CD4-positive, alpha-beta T cell (primary cell): ENCODE results near the gene UNC13B. TPM values are rescaled to one million over a fixed set of nuclear protein-coding genes. Genes with fewer than 3 reads are reported as not detected.

Experiments used
- ATAC-seq: fragments of 200-7000 bp; cut with Tn5 transposase; one replicate; pipeline ENCODE4 v1.10.0; 2022; ENCODE audit warnings: mild to moderate bottlenecking; ENCODE audit not compliant: poor library complexity
- CTCF ChIA-PET: fragments of 350-600 bp; sonication (Branson Sonifier 250); formaldehyde crosslinking; loops from one replicate; lab custom pipeline; 2021; ENCODE audit warnings: antibody characterized with exemption, inconsistent platforms; lab: Charles Lee
- POLR2A ChIA-PET: fragments of 350-600 bp; sonication (Branson Sonifier 250); formaldehyde crosslinking; loops from one replicate; lab custom pipeline; 2021; ENCODE audit warnings: antibody characterized with exemption, inconsistent platforms; lab: Charles Lee
- DNase-seq, 14 experiments: peaks; one replicate each; pipeline ENCODE4 v3.0.0-alpha.2; 2013 to 2020; ENCODE audit warnings: mixed read lengths in 2 of 14
- H3K27ac ChIP-seq, 2 donors: one replicate each; pipeline versions ENCODE4 v1.5.1 to v1.7.0; 2013; ENCODE audit warnings: low read length in 2 of 2, low read depth in 1 of 2, mild to moderate bottlenecking in 1 of 2
- H3K27me3 ChIP-seq, 2 experiments: 1 replicate in 1 of 2; 2 replicates in 1 of 2; pipeline versions ENCODE4 v1.6.1 to v1.7.0; 2013; ENCODE audit warnings: low read length in 2 of 2, control low read depth in 1 of 2, mild to moderate bottlenecking in 1 of 2, moderate library complexity in 1 of 2; ENCODE audit not compliant: insufficient read depth in 2 of 2, control insufficient read depth in 1 of 2
- H3K36me3 ChIP-seq: one replicate; pipeline ENCODE4 v1.6.1; 2013; ENCODE audit warnings: low read length, control low read depth; ENCODE audit not compliant: insufficient read depth
- H3K4me1 ChIP-seq: one replicate; pipeline ENCODE4 v1.6.1; 2013; ENCODE audit warnings: low read length, control low read depth; ENCODE audit not compliant: insufficient read depth
- H3K4me3 ChIP-seq: one replicate; pipeline ENCODE4 v1.5.1; 2013; ENCODE audit warnings: mild to moderate bottlenecking, low read length, moderate library complexity
- H3K9me3 ChIP-seq, 2 experiments: 1 replicate in 1 of 2; 2 replicates in 1 of 2; pipeline versions ENCODE4 v1.6.1 to v1.7.0; 2013; ENCODE audit warnings: low read length in 2 of 2, mild to moderate bottlenecking in 2 of 2, control low read depth in 1 of 2, moderate library complexity in 1 of 2; ENCODE audit not compliant: control insufficient read depth in 1 of 2, insufficient read depth in 1 of 2
- H3K27ac Mint-ChIP-seq: one replicate; pipeline ENCODE4 v1.8.0; 2020; ENCODE audit warnings: mixed read lengths
- H3K27me3 Mint-ChIP-seq: one replicate; pipeline ENCODE4 v1.8.0; 2021; ENCODE audit warnings: mixed read lengths
- H3K36me3 Mint-ChIP-seq: one replicate; pipeline ENCODE4 v1.8.0; 2021; ENCODE audit warnings: low read depth, mixed read lengths
- H3K4me1 Mint-ChIP-seq: one replicate; pipeline ENCODE4 v1.8.0; 2021; ENCODE audit warnings: low read depth, mixed read lengths
- H3K4me3 Mint-ChIP-seq: one replicate; pipeline ENCODE4 v1.8.0; 2020; ENCODE audit warnings: mild to moderate bottlenecking, mixed read lengths
- H3K9me3 Mint-ChIP-seq: one replicate; pipeline ENCODE4 v1.8.0; 2020; ENCODE audit warnings: mixed read lengths
- CTCF ChIP-seq: fragments of 200-600 bp; IDR thresholded peaks from one replicate; pipeline ENCODE4 v1.8.0; 2022; ENCODE audit warnings: antibody characterized with exemption, mild to moderate bottlenecking
- intact Hi-C, 2 experiments: fragments of 100-400 bp; cut with DNase I in 1 of 2; cut with micrococcal nuclease in 1 of 2; formaldehyde crosslinking; loops; one replicate each; pipeline versions ENCODE4 v1.15.1 to v1.9.0; 2023 to 2025; cut with DNase I, micrococcal nuclease
- total RNA-seq, 174 experiments: library from RNA in 2 of 174; stranded (reverse) in 2 of 174; gene quantifications; one replicate each; pipeline ENCODE4 v1.2.3 and lab custom pipeline; 2021 to 2026

The UNC13B gene
- total RNA-seq, 2 experiments from 2014 or later: 0.38 to 0.84 TPM

GRCh38 chr9:35448496-35448895 is 286.7 kb downstream of the UNC13B start:
- no peaks in the 10 kb centered on the region for H3K4me1 ChIP-seq
- intact Hi-C loops: no loop called here
- Mint-ChIP-seq H3K36me3 (no peaks in the 10 kb centered on the region), H3K4me3 (no peak overlapping the region), H3K4me1 (no peaks in the 10 kb centered on the region), H3K9me3 (no peaks in the 10 kb centered on the region), H3K27ac (no peak overlapping the region), H3K27me3 (peaks cover 69% of the 10 kb centered on the region)
- peaks cover 0 to 3% of the 10 kb centered on the region in 2 experiments for H3K9me3 ChIP-seq
- no peak overlapping the region for H3K4me3 ChIP-seq
- DNase-seq (no peak), ATAC-seq (no peak)
- no peak overlapping the region for H3K27ac ChIP-seq
- H3K36me3 ChIP-seq: no peaks in the 10 kb centered on the region
- POLR2A ChIA-PET: no interaction called here
- CTCF ChIA-PET: interaction anchor here (1.0 kb wide), 1 partner anchor 9 kb away, joined by 3 read pairs; no protein-coding TSS in a partner anchor
- TF ChIP-seq CTCF: no peak
- peaks cover 2 to 48% of the 10 kb centered on the region in 2 experiments for H3K27me3 ChIP-seq

GRCh38 chr9:35452481-35452880 is 290.7 kb downstream of the UNC13B start:
- ATAC-seq: no peak
- Mint-ChIP-seq H3K27ac (no peak overlapping the region), H3K9me3 (peaks cover 5% of the 10 kb centered on the region), H3K27me3 (peaks cover 59% of the 10 kb centered on the region), H3K36me3 (no peaks in the 10 kb centered on the region), H3K4me1 (no peaks in the 10 kb centered on the region), H3K4me3 (no peak overlapping the region)
- ChIA-PET POLR2A (no interaction called here), CTCF (interaction anchor here (1.8 kb wide), 1 partner anchor 43 kb away, joined by 3 read pairs; no protein-coding TSS in a partner anchor)
- intact Hi-C loops: no loop called here
- no peaks in the 10 kb centered on the region for H3K36me3 ChIP-seq
- peaks cover 0 to 30% of the 10 kb centered on the region in 2 experiments for H3K27me3 ChIP-seq
- no peaks in the 10 kb centered on the region for H3K4me1 ChIP-seq
- H3K9me3 ChIP-seq: peaks cover 0 to 15% of the 10 kb centered on the region in 2 experiments
- no peak overlapping the region for H3K27ac ChIP-seq
- TF ChIP-seq CTCF: no peak
- H3K4me3 ChIP-seq: no peak overlapping the region
- DNase-seq: no peak

- peaks cover 0 to 19% of the 10 kb centered on the region in 2 experiments for H3K27me3 ChIP-seq
- CTCF ChIA-PET: no interaction called here
- Mint-ChIP-seq H3K27me3 (peaks cover 50% of the 10 kb centered on the region), H3K4me1 (no peaks in the 10 kb centered on the region), H3K9me3 (peaks cover 5% of the 10 kb centered on the region), H3K4me3 (no peak overlapping the region), H3K36me3 (no peaks in the 10 kb centered on the region), H3K27ac (no peak overlapping the region)
- POLR2A ChIA-PET: no interaction called here
- no peak for TF ChIP-seq CTCF
- H3K27ac ChIP-seq: no peak overlapping the region
- H3K4me1 ChIP-seq: no peaks in the 10 kb centered on the region
- no peak for DNase-seq
- H3K9me3 ChIP-seq: peaks cover 0 to 15% of the 10 kb centered on the region in 2 experiments
- no peaks in the 10 kb centered on the region for H3K36me3 ChIP-seq
- H3K4me3 ChIP-seq: no peak overlapping the region
- intact Hi-C loops: no loop called here
- no peak for ATAC-seq
These were observed 292.0 kb downstream of the UNC13B start for GRCh38 chr9:35453786-35454185.

Other genes starting within 250 kb of the UNC13B start
- not detected for gene PHF24, start 203.7 kb upstream of the UNC13B start, total RNA-seq
- 1 to 10 TPM; 2.7 to 2.8 TPM for gene DNAJB5, start 172.3 kb upstream of the UNC13B start, total RNA-seq
- 100 to 1,000 TPM; 218 to 245 TPM for gene VCP, start 89.4 kb upstream of the UNC13B start, total RNA-seq
- 10 to 100 TPM; 21.7 to 24.6 TPM for gene FANCG, start 82.1 kb upstream of the UNC13B start, total RNA-seq
- gene PIGO, start 65.4 kb upstream of the UNC13B start, total RNA-seq: 10 to 100 TPM; 17.5 to 18.9 TPM
- 10 to 100 TPM; 29.8 to 30.5 TPM for gene STOML2, start 58.9 kb upstream of the UNC13B start, total RNA-seq
- gene ATOSB, start 46.1 kb upstream of the UNC13B start, total RNA-seq: 1 to 10 TPM; 5.0 to 5.1 TPM